Transverse colon (tissue), 4 donors: ENCODE results near the gene OTOL1. TPM values are rescaled to one million over a fixed set of nuclear protein-coding genes. Genes with fewer than 3 reads are reported as not detected.

ENCODE experiments used
- DNase-seq: peaks from one replicate; pipeline ENCODE4 v3.0.0-alpha.2; 2019
- H3K27ac ChIP-seq, 4 donors: fragments of 200-600 bp; sonication (generic); 2 replicates each; pipeline ENCODE4 v1.5.1; 2016 to 2018; ENCODE audit warnings: inconsistent platforms in 4 of 4
- H3K27me3 ChIP-seq: fragments of 200-600 bp; sonication (generic); 2 replicates; pipeline ENCODE4 v1.5.1; 2017; ENCODE audit warnings: inconsistent platforms
- H3K36me3 ChIP-seq, 4 donors: fragments of 200-600 bp; sonication (generic); 2 replicates each; pipeline ENCODE4 v1.5.1; 2017 to 2019; ENCODE audit warnings: inconsistent platforms in 4 of 4
- H3K4me1 ChIP-seq, 4 donors: fragments of 200-600 bp; sonication (generic); 2 replicates each; pipeline ENCODE4 v1.5.1; 2017 to 2020; ENCODE audit warnings: inconsistent platforms in 4 of 4
- H3K4me3 ChIP-seq, 4 donors: fragments of 200-600 bp; sonication (generic); 1 replicate in 1 of 4; 2 replicates in 3 of 4; pipeline versions ENCODE4 v1.5.1 to v1.6.1; 2017 to 2019; ENCODE audit warnings: inconsistent platforms in 4 of 4
- H3K9me3 ChIP-seq, 2 donors: fragments of 200-600 bp; sonication (generic); 2 replicates each; pipeline ENCODE4 v1.5.1; 2017 to 2019; ENCODE audit warnings: inconsistent platforms in 2 of 2
- EP300 ChIP-seq: sonication (generic); formaldehyde crosslinking; IDR thresholded peaks from one replicate; pipeline ENCODE4 v1.6.1; 2017; ENCODE audit warnings: antibody characterized with exemption, low read depth
- POLR2A ChIP-seq: fragments of 450-650 bp; IDR thresholded peaks from one replicate; pipeline ENCODE4 v1.6.1; 2016; ENCODE audit warnings: antibody characterized with exemption, mild to moderate bottlenecking, moderate library complexity
- POLR2AphosphoS5 ChIP-seq, 3 donors: sonication (generic); formaldehyde crosslinking; IDR thresholded peaks; one replicate each; pipeline ENCODE4 v1.6.1; 2016; ENCODE audit warnings: antibody characterized with exemption in 3 of 3
- WGBS, 2 donors: methylation state at CpG; one replicate each; pipeline ENCODE4 v1.1.5; 2018; ENCODE audit warnings: low coverage in 1 of 2; 5-methylcytosine and 5-hydroxymethylcytosine counted together
- in situ Hi-C, 4 donors: fragments of 200-750 bp; cut with MboI; loops; one replicate each; pipeline versions ENCODE4 v1.15.0 to v1.15.1; 2017; ENCODE audit warnings: low sequenced_read_pairs in 3 of 4, low pct_ligation_motif_present in 1 of 4, low pct_unique_long_range_greater_than_20kb in 1 of 4
- intact Hi-C: fragments of 100-400 bp; cut with DNase I; formaldehyde crosslinking; loops from one replicate; pipeline ENCODE4 v1.15.1; 2023; ENCODE audit warnings: low total_unique reads
- total RNA-seq, 4 donors: library from RNA; depleted of rRNA; stranded (reverse); fragments of >200 nt; gene quantifications; one replicate each; pipeline ENCODE4 v1.1.0, GENCODE V29; 2016
- TF ChIP-seq, protein P1 (sequence below), 5 experiments: fragments of 200-600 bp in 3 of 5; fragments of 450-650 bp in 2 of 5; sonication (generic) in 3 of 5; IDR thresholded peaks; 1 replicate in 2 of 5; 2 replicates in 3 of 5; pipeline ENCODE4 v1.5.1; 2016 to 2017; ENCODE audit warnings: antibody characterized with exemption in 5 of 5, inconsistent platforms in 3 of 5, mild to moderate bottlenecking in 2 of 5, moderate library complexity in 1 of 5

Gene OTOL1
- total RNA-seq, 4 donors from 2014 or later, result not detected

DNA sequence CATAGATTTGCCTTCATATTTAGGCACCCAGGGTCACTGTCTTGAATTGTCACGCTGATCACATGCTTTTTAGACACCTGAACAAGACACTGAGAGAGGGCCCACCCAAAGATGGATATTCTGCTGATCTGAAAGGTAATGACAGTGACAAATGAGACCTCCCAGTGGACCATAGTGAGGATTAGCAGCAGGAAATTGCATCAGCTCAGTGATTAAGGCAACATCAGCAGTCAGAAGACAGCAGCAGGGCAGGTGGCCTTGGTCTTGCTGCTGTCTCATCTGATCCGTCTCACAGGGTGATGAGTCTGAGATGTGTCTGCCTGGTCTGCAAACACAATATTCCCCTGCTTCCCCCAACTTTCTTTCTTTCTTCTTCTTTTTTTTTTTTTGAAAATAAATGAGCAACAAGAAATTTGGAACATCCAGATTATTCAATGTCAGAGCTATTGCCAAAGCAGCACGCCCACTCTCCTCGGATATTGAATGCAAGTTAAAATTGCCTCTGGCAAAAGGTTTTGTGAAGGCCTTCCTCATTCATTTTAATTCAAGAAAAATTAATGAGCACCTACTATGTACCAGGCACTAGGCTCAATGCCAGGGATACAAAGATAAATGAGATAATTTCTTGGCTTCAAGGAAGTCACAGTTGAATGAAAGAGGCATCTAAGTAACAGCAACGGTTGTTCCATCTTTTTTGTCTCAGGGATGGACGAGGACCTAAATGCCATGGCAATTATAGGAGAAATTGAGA lies 14.1 kb downstream of the OTOL1 start:
- H3K36me3 ChIP-seq, result no peaks in the 10 kb centered on the region

DNA sequence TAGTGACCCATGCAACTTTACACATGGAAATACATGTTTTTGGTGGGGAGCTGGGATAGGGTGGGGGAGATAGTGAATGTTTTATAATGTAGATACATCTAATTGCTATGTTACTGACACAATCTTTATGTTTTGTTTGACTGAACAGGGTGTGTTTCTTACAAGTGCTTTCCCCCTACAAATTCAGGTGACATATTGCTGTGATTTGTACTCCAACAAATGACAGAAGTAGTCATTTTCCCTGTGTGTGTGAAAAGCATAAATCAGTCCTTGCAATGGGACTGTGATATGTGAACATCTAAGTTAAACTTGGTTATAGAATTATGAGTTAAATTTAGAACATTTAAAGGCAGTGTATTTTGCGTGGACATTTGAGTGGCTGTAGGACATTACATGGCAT lies 27.3 kb downstream of the OTOL1 start:
- no peaks in the 10 kb centered on the region for H3K4me1 ChIP-seq
- H3K27ac ChIP-seq, result no peak overlapping the region
- no peaks in the 10 kb centered on the region for H3K36me3 ChIP-seq
- H3K9me3 ChIP-seq, result no peaks in the 10 kb centered on the region
- 33 to 66% methylated on average over 1 of the region's 1 CpG for WGBS, 2 donors
- no peak overlapping the region for H3K4me3 ChIP-seq
- TF ChIP-seq POLR2A, result no peak
- TF ChIP-seq, protein P1, sequence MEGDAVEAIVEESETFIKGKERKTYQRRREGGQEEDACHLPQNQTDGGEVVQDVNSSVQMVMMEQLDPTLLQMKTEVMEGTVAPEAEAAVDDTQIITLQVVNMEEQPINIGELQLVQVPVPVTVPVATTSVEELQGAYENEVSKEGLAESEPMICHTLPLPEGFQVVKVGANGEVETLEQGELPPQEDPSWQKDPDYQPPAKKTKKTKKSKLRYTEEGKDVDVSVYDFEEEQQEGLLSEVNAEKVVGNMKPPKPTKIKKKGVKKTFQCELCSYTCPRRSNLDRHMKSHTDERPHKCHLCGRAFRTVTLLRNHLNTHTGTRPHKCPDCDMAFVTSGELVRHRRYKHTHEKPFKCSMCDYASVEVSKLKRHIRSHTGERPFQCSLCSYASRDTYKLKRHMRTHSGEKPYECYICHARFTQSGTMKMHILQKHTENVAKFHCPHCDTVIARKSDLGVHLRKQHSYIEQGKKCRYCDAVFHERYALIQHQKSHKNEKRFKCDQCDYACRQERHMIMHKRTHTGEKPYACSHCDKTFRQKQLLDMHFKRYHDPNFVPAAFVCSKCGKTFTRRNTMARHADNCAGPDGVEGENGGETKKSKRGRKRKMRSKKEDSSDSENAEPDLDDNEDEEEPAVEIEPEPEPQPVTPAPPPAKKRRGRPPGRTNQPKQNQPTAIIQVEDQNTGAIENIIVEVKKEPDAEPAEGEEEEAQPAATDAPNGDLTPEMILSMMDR (IDR thresholded peaks at IDR 0.05), result no peak
- no peak for TF ChIP-seq POLR2AphosphoS5 (IDR thresholded peaks at IDR 0.05)
- TF ChIP-seq EP300, result no peak
- intact Hi-C loops (no loop called here), in situ Hi-C loops (no loop called here)
- DNase-seq, result no peak
- no peaks in the 10 kb centered on the region for H3K27me3 ChIP-seq

More for the DNA sequence above, 14.1 kb downstream of the OTOL1 start:
- TF ChIP-seq POLR2AphosphoS5 (IDR thresholded peaks at IDR 0.05) (no peak), EP300 (no peak)
- no peak overlapping the region for H3K27ac ChIP-seq
- no peaks in the 10 kb centered on the region for H3K4me1 ChIP-seq
- no peak for DNase-seq
- intact Hi-C loops, result no loop called here
- no peak overlapping the region for H3K4me3 ChIP-seq
- H3K9me3 ChIP-seq, result no peaks in the 10 kb centered on the region
- 72 to 73% methylated on average over 4 to 6 of the region's 6 CpGs for WGBS, 2 donors
- in situ Hi-C loops, result no loop called here
- H3K27me3 ChIP-seq, result no peaks in the 10 kb centered on the region

DNA sequence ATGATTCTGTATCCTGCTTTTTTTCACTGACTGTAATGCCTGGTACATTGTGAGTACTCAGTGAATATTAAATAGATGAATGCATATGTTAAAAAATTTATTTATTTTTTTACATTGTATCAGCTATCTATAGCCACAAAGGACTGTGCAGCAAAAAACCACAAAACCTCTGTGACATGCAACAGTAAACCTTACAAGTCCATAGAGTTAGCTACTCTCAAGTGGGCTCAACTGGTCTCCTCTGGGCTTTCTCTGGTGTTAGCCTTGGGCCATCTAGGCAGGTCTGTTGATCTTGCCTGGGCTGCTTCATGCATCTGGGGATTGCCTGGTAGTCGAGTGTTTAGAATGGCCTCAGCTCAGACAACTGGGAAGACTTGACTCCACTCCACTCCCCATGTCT lies 35.3 kb downstream of the OTOL1 start:
- Histone ChIP-seq H3K9me3 (no peaks in the 10 kb centered on the region), H3K4me3 (no peak overlapping the region), H3K27me3 (no peaks in the 10 kb centered on the region), H3K27ac (no peak overlapping the region), H3K4me1 (no peaks in the 10 kb centered on the region), H3K36me3 (no peaks in the 10 kb centered on the region)
- TF ChIP-seq EP300 (no peak), POLR2AphosphoS5 (IDR thresholded peaks at IDR 0.05) (no peak), POLR2A (no peak)
- TF ChIP-seq, protein P1 (IDR thresholded peaks at IDR 0.05), result no peak
- no peak for DNase-seq
- WGBS, 2 donors, result 86% methylated on average over 1 of the region's 1 CpG; no CpG with 5 or more reads in 1 of the 2 donors
- intact Hi-C loops, result no loop called here
- in situ Hi-C loops, result no loop called here

DNA sequence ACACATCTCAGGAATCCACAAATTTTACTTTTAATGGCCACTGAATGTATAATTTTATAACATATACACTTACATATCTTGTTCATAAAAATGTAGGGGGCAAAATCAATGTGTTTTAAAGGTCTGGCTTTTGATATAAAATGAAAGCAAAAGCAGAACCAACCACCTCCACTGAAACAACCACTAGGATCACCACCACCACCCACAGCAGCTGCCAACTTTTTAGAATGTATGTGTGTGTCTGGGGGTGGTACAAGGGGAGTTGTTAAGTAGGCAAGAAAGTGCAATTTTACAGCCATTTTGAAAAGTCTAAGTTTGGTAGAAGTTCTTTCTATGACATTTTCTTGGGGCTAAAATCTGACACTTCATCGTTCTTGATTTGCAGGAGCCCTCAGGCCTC lies 44.0 kb downstream of the OTOL1 start:
- Histone ChIP-seq H3K27ac (no peak overlapping the region), H3K4me3 (no peak overlapping the region), H3K4me1 (no peaks in the 10 kb centered on the region), H3K27me3 (no peaks in the 10 kb centered on the region), H3K36me3 (no peaks in the 10 kb centered on the region), H3K9me3 (no peaks in the 10 kb centered on the region)
- TF ChIP-seq POLR2A (no peak), EP300 (no peak), POLR2AphosphoS5 (IDR thresholded peaks at IDR 0.05) (no peak)
- TF ChIP-seq, protein P1 (IDR thresholded peaks at IDR 0.05), result no peak
- intact Hi-C loops, result no loop called here
- no peak for DNase-seq
- in situ Hi-C loops, result no loop called here
- 74 to 92% methylated on average over 1 of the region's 1 CpG for WGBS, 2 donors
